GM21576 (cell line): Measurements from ENCODE around the gene NME3.
"Not testable (repeated sequence)": the region's sequence is repeated elsewhere in the genome, so short reads cannot be mapped to it uniquely, and the experiment has no call there.

Experiments
- ATAC-seq: cut with Tn5 transposase; IDR thresholded peaks from one replicate; pipeline ENCODE4 v1.9.1; 2021; ENCODE audit warnings: mild to moderate bottlenecking, moderate library complexity; ENCODE audit not compliant: unreplicated experiment

The NME3 gene

GRCh38 chr16:1754204-1754603 lies 17.1 kb downstream of the NME3 start:
- no peak for ATAC-seq

GRCh38 chr16:1752853-1753252 lies 18.5 kb downstream of the NME3 start:
- no peak for ATAC-seq

GRCh38 chr16:1751946-1752345 lies 19.4 kb downstream of the NME3 start:
- ATAC-seq, result no peak

- ATAC-seq, result no peak
Observed at GRCh38 chr16:1749152-1750117, 21.9 kb downstream of the NME3 start.

- ATAC-seq, result no peak
Observed at GRCh38 chr16:1747934-1748333, 23.4 kb downstream of the NME3 start.

DNA sequence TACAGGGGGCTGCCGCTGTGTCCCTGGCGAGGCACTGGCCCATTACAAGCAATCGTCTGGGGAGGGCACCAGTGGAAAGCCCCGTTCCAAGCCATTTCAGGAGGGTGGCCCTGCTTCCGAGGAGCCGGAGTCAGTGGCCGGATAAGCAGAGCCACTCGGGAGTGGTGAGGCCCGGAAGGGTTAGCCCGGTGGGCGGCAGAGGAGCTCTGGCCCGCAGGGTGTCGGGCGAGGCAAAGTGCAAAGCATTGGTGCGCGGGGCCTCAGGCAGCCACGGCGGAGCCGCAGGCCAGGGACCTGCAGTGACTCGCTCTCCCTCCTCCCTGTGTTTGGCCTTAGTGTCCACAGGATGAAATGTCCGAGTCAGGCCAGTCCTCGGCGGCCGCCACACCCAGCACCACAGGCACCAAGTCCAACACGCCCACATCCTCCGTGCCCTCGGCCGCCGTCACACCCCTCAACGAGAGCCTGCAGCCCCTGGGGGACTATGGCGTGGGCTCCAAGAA lies 24.6 kb downstream of the NME3 start:
- ATAC-seq, result no peak

DNA sequence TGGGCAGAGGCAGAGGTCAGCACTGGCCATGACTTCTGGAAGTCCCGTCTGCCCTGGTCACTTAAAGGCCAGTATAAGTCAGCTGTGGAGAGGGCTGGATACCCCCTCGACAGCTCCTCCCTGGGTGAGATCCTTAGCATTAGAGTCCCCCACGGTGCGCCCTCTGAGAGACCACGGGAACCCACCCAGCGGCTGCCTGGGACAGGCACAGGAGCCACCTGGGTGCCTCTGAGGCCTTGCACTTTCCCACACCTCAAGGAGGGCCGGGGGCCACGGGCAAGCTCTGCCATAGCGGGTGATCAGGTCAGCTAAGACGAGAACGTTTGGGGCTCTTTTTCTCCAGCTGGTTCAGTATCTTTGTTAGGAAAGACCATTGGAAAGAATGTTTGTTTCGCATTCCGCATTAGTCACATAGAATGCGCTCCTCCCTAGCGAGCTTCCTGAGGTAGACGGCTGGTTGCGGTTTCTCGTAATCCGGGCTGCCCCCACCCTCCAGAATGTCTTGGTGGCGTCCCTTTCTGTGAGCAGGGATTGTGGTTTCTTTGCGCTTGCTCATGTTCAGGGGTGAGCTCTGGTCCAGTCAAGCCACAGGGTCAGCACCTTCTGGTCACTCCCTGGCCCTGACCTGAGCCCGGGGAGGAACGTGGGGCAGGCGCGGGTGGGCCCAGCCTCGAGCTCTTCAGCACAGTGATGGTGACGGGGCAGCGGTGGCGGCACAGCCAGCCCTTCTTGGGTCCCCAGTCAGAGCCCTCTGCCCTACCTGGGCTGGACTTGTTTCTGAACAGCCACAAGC lies 25.2 kb downstream of the NME3 start:
- ATAC-seq, result no peak

- no peak for ATAC-seq
Observed at GRCh38 chr16:1745181-1745899, 26.0 kb downstream of the NME3 start.

DNA sequence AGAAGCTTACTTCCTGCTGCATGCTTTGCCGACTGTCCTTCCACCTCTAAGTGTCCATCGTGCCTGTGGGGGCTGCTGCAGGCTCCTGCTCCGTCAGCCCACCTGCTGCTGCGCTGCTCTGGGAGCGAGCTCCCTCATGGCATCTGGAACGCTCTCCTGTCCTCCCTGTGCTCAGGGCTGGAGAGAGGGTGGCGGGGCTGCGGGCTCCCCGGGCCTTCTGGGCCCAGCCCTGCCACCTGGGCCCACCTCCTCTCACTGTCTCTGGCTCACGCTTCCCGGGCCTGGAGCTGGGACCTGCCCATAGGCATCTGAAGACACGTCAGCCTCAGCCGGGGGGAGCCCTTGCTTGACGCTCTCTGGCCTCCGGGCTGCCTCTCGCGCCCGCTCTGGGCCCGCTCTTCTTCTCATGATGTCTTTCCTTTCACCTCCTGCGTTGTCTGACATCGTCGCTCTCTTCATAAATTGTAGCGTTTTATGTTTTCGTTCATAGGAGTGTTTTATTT lies 27.0 kb downstream of the NME3 start:
- no peak for ATAC-seq

GRCh38 chr16:1743376-1744337 lies 27.7 kb downstream of the NME3 start:
- ATAC-seq, result no peak

DNA sequence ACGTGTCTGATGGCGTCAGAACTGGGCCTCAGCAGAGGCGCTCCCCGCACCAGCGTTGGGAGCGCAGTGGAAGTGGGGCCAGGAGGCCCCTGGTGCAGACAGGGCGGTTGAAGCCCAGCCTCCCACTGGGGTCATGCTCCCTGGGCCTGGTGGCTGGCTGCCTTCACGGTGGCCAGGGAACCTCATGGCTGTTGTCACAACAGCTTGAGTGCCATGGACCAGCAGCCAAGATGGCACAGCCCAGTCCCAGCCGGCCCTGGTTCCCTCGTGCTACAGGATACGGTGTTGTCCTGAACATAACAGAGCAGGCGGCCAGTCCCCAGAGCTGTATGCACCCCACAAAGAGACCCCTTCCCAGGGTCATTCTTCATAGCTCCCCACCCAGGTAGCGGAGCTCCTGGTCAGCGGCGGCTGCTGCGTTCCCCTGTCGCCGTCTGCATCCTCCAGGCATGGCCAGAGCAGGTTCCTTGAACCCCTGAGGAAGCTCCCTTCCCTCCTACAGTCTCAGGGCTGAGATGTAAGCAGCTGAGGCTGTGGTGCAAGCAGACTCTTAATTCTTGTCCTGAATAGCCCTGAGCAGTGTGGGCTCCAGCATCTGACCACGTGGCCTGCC lies 29.7 kb downstream of the NME3 start:
- no peak for ATAC-seq

DNA sequence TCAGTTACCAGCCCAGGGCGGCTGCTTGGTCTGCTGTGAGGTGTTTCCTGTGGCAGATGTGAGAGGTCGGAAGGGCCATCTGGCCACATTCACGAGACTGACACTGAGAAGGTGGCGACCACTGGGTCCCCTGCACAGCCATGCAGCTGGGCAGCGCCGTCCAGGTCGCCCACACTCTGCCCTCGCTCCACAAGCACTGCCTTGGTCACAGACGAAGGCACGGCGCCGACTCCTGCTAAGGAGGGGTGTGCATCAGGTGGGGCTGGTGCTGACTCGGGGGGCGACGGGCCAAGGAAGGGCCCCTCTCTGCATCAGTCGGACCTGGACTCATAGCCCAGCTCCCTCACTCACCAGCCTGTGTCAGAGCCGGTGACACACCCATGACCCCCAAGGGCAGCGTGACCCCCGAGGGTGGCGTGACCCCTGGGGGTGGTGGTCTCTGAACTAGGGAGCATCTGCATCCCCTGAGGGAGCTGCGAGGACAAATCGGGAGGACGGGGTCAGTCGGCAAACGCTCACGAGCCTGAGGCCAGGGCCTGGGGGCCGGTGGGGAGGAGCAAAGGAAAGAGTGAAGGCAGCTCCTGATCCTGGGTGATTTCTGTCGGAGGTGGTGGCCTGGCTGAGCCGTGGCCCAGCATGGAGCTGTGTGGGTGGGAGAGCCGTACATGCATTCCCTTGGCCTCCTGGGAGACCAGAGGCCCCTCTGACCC lies 30.4 kb downstream of the NME3 start:
- no peak for ATAC-seq

- no peak for ATAC-seq
Observed at GRCh38 chr16:1740234-1740633, 31.1 kb downstream of the NME3 start.

- ATAC-seq, result no peak
Observed at GRCh38 chr16:1734816-1735215, 36.5 kb downstream of the NME3 start.

- no peak for ATAC-seq
Observed at GRCh38 chr16:1734123-1734522, 37.2 kb downstream of the NME3 start.

GRCh38 chr16:1732551-1732987 lies 38.8 kb downstream of the NME3 start:
- not testable (repeated sequence) for ATAC-seq

DNA sequence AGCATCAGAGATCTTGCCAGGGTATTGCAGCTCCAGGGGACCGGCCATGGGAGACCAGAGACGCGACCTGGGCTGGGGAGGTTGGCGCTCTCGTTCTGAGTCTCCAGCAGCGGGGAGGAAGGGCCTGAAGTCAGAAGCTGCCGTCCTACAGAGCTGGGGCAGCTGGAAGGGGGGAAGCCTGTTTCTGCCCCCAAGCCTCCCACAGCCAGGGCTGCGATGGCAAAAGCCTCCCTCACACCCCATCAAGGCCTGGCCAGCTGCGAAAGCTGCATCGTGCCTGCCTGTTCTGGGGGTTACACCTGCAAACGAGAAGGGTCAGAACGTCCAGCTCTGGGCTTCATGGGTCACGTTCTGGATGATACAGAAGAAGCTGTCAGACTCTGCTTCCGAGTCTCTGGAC lies 39.3 kb downstream of the NME3 start:
- ATAC-seq, result no peak

DNA sequence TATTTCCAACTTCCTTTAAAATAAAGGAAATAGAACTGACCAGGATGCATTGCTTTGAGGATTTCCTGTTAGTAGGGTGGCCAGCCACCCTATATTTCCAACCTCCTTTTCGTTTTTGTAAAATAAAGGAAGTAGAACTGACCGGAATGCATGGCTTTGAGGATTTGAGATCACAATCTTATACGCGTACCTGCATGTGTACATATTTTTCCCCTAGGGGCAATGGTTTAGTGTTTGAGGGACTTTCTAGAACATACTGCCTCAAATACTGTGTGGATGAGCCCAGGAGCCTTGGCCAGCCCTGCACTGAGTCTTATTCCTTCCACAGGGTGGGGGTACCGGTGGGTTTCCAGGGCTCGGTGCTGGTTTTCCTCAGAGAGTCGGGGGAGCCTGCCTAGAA lies 39.7 kb downstream of the NME3 start:
- no peak for ATAC-seq

DNA sequence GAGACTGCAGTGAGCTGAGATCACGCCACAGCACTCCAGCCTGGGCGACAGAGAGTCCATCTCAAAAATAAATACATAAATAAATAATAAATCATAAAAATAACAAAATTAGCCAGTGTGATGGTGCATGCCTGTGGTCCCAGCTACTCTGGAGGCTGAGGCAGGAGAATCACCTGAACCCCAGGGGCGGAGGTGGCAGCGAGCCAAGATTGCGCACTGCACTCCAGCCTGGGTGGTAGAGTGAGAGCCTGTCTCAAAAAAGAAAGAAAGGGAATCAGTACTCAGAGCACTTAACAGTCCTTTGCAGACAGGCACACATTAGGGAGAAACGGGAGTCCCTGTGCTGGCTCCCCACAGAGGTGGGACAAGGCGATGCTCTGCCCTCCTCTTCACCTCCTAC lies 40.3 kb downstream of the NME3 start:
- ATAC-seq, result no peak
